Measurements from ENCODE around the gene JPH4. TPM values are rescaled to one million over a fixed set of nuclear protein-coding genes. Genes with fewer than 3 reads are reported as not detected.

The JPH4 gene
- total RNA-seq, 1 donor from 2014 or later = 1.1 TPM

DNA sequence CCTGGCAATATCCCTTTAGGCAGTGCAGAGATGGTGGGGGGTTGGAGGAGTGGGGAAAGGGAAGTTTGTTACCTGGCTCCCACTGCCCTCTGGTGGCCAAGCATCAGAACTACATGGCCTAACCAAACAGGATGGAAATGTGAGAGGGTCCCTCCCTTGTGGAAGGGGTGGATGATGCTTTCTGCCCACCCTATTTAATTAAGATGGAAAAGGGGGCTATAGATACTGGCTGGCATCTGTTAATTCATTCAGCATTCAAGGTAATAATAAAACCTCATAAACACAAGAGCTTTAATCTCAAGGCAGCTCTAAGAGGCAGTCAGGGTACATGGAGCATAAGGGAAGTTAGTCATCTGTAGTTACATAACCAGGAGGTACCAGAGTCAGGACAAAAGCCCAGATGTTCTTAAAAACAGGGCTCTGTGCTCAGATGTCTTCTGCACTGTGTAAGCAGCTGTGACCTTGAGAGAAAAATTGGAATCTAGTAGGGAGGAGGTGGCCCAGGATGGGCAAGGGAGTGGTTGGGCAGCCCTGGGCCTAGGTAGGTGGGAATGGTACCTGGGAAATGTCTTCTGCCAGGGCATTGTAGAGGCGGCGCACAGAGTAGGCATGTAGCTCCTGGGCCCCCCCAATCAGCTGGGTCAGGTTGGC is 15.6 kb downstream of the JPH4 start:
- DNase-seq = peak; percentile 77

DNA sequence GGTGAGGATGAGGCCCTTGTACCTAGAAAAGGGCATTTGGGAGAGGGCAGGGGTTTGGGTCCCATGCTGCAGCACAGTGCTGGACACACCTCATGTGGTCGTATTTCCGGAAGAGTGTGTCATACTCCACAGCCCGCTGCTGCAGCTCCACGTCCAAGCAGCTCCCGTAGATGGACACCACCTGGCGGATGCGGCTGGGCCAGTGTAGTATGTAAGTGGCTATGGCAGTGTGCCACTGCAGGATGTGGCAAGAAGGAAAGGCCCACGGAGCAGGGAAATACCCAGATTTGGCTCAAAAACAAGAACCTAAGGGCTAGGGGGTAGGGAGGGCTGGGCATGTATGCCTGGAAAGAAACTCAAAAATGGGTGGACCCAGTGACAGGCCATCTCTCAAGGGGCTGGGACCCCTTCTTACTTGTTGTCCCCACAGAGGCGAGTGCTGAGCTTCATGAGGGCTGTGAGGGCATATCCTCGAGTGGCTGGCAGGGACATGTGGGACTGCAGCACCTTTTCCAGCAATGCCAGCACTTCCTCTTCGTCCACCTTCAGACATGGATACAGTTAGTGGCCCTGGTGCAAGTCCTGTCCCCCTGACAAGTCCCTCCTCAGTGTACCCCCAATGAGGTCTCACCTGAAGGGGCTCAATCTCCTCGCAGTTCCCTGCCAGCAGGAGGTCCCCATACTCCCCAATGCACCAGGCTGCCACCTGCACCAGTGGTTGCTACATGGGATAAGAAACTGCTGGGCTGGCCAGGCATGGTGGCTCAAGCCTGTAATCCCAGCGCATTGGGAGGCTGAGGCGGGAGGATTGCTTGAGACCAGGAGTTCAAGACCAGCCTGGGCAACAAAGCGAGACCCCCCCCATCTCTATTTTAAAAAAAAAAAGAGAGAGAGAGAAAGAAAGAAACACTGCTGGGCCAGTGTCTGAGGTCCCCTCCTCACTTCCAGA is 16.4 kb downstream of the JPH4 start:
- no peak for DNase-seq

DNA sequence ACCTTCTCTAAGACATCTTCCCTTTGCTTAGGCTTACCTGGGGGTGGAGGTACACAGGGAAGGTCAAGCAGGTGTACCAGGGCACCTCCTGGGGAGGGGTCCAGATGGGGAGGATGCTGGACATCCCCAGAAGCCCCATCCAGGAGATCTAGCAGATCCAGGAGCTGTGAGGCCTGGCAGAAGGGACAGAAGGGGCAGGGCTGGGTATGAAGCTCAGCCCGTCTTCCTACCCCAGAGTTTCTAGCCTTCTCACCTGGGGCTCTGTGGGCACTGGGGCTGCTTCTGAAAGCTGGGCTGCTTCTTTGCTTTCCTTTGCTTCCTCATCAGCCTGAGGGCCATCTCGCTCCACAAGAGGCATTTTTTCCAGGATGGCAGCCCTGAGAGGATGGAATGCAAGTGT is 17.3 kb downstream of the JPH4 start:
- no peak for DNase-seq

DNA sequence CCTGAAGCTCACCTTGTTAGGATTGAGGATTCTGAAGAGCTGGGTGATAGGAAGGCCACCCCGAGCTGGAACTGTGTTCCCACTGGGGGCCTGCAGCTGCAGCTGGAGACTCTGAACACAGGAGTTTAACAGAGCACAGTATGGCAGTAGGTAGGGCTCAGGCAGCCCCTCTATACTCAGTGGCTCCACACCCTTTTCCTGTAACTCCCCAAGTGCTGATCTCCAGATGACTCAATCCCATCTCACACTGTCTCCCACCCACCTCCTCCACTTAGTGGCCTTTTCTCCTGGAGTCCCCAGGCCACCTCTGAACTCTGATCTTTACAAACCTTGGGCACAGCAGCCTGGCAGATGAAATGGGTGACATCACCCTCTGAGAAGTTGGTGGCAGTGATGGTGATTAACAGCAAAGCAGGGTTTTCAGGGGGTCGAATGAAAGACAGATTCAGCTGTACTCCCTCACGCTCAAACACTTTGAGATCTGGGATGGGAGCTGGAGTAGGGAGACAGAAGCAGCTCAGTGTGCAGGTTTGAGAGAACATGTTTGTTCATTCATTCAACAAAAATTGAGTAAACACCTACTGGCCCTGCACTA is 18.6 kb downstream of the JPH4 start:
- no peak for DNase-seq

DNA sequence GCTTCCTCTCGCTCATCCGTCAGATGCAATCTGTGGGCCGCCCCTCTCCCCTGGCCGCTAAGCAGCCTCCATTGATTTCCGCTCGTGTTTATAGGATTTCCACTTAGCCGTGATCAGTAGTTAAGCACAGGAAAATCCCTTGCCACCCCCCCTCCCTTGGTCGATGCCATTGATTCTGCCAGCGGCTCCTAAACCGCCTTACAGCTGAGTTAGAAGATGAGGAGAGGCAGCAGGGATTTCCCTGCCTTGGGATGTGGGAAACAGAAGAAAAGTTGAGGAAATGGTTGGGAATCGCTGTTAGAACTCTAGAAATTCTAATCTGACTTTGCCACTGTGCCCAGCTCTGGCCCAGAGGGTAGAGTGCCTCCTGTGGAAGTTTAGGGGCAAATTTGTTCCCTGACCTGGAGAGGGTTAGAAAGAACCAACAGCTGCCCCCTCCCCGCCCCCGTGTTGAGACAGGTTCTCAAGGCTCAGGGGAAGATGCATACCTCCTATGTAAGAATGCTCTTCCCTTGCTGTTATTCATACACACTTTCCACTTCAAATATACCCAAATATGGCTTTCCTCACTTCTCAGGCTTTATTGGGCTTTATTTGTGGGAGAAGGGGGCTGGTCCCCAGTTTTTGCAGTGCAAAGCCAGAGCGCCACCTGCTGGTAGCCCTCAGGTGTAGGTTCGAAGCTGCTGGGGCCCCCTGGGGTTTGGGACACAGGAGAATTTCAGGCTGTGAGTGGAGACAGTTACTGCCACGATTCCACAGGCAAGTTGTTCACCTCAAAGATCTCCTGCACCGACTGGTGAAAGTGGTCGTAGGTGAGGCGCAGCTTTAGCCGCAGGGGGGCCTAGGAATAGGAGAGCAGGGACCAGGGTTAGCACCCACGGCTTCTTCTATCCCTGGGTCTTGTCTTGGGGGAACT is 19.3 kb downstream of the JPH4 start:
- peak; percentile 55 for DNase-seq

DNA sequence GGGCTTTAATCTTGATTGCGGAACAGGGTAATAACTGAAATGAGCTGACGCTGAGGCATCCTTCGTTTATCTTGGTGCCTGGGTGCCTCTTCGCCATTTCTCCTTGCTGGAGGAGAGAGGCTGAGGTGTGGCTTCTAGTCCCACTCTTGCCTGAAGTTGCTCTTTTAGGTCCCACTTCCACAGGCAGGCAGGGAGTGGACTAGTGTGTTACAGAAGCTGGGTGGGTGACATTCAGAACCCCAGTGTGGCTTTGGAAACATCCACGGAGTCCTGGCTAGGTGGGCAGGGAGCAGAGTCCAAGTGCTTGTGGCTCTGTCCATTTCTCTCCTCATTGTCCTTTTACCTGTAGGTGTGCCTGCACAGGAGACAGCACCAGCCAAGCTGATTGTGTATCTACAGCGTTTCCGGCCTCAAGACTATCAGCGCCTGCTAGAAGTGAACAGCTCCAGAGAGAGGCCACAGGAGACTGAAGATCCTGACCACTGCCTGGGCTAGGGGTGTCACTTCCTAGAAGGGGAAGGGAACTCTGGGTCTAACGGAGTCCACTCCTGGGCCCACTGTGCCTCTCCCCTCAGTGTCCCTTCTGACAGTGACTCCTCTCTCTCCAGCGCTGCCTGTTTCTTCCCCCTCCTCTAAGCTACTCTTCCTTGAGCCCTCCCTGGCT is 20.1 kb downstream of the JPH4 start:
- DNase-seq = no peak

DNA sequence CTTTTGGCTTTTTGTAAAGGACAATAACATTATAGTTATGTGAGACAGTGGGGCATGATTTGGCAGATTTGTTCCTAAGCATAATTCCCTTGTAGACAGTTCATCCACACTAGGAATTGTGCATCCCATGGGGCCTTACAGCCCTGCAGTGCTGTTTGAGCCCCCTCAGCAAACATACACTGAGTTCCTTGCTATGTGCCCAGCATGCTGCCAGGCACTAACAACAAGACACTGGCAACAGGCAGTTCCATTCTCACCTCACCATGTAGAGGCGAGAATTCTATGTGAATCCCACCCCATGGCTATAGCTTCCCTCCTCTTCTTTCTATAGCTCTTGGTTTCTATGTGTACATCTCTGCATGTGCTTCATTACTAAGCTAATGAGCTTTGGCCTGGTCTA is 20.6 kb downstream of the JPH4 start:
- no peak for DNase-seq

DNA sequence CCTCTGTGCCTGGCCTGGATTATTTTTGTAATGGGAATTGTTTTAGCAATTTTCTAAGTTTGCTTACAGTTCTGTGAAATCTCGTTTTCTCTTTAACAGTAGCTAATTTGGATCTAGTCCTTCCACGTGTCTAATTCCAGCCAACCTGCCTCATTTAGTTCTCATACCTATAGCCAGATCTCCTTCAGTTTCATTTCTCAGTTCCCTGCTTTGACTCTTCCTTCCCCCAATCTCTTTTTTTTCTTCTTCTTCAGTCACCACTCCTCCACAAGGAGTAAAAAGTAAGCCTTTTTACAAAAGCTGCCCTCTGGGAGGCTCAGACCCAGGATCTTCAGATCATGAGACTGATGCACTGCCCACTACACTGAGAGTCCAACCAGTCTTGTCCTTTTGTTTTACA is 21.1 kb downstream of the JPH4 start:
- DNase-seq = no peak

DNA sequence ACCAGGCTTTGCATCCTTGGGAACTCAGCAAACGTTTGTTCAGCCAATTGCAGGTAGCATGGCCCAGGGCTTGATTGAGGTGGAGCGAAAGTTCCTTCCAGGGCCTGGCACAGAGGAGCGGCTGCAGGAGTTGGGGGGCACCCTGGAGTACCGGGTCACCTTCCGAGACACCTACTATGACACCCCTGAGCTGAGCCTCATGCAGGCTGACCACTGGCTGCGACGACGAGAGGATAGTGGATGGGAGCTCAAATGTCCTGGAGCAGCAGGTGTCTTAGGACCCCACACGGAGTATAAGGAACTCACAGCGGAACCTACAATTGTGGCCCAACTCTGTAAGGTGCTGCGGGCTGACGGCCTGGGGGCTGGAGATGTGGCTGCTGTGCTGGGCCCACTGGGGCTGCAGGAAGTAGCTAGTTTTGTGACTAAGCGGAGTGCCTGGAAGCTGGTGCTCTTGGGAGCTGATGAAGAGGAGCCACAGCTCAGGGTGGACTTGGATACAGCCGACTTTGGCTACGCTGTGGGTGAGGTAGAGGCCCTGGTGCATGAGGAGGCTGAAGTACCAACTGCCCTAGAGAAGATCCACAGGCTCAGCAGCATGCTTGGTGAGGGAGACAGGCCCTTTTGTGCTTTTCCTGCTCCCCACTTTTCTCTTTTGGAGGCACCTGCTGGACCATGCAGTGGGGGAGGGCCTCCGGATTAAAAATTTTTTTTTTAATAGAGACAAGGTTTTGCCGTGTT is 21.7 kb downstream of the JPH4 start:
- DNase-seq = no peak

DNA sequence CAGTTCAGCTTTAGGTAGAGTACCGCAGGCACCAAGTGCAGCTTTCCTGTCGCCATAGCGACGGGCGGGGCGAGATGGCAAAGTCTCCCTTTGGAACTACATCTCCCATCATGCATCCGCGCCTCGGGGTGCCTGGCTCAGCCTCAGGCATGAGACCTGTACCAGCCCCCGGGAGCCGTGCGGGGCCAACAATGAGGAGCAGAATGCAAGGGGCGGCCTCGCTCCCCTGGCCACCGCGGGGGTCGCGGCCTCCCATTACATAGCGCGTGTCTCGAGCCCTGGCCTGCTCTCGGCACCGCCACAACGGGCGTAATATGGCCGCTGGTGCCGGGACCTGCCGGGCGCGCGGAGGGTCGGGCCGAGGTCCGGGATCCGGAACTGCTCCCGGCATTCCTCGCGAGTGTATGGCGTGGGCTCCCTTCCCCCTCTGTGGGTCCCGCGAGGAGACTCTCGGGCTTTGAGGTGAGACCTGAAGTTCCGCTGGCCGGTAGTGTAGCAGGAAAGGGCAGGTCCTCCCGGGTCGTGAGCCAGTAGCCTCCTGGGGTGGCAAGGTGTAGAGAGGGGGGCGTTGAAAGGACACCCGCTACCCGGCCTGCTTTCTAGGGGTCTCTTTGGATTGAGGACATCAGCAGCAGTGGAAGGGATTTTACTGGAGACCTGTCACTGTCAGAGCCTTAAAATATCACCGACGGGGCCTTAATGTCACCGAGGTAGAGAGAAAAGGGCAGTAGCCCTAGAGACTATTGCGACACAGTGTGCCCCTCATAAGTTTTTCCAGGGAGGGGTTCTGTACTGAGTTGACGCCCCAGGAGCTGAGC is 22.5 kb downstream of the JPH4 start, which contains the start of gene THTPA:
Gene THTPA (plus strand): TSS at position 390 of the 818 bp plus-strand sequence. CDS start 487 bp downstream, outside the sequence.
- peak; percentile 96 for DNase-seq

DNA sequence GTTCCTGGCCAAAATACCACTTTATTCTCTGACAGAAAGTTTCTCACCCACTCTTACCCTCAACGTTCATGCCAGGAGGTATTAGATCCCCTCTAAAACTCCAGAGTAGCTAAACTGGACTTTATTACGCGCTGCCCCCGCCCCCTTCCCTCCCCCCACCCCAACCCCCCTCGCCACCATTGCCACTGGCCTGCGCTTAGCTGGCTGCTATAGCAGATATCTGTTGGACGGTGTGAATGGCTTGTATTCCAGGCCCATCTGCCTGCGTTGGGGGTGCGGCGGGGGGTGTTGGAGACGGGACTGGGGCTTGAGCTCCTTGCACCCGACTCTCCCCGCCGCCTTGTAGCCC is 23.1 kb downstream of the JPH4 start:
- DNase-seq = no peak

DNA sequence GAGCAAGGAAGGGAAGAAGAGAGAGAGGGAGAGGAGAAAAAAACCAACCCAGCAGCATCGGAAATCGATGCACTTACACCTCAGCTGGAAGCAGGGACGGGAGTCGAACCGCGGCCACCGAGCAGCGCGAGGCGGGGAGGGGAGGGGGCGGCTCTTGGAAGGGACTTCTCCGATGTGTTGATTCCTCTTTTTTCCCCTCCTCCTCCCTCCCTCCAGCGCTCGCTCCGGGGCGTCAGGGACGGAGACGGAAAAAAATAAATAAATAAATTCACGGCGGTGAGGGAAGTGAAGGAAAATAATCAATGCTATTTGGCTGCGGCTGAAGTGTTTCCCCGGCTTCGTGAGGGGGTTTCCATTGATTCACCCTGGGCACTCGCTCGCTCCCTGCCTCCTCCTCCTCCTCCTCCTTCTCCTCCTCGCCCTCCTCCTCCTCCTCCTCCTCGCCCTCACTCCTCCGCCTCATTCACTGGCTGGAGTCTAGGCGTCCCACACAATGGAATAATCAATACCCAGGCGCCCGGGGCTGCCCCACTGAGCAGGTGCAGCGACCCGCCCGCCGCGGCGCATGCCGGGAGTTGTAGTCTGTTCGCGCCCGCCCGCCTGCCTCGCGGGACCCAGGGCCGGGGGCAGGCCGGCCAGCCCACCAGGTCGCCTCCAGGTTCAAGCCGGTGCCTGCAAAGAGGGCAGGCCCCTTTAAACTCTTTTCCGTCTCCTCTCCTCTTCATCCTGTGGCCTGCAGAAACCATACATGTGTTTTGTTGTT is 27.1 kb downstream of the JPH4 start, which contains the start of gene ZFHX2:
Gene ZFHX2 (minus strand): TSS at position 500 of the 763 bp plus-strand sequence. CDS start 16,440 bp downstream, outside the sequence.
- DNase-seq = peak; percentile 79

DNA sequence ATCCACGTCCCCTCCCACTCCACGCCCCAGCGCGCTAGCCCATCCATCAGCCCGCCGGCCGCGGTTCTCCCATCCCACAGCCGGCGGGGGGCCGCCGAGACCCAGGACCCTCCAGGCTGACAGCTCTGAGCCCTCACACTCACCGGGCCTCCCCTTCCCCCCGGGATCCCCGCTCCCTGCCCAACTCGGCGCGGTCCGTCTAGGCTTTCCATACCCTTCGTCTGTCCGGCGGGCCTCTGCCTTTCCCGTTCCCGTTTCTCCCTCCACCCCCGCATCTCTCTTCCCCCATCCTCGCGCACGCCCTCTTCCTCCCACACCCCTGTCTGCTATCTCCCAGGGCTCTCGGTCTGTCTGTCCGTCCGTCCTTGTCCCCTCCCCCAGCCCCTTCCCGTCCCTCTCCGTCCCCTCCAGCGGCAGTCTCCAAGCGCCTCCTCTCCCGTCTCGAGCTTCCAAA is 27.8 kb downstream of the JPH4 start:
- DNase-seq = no peak

DNA sequence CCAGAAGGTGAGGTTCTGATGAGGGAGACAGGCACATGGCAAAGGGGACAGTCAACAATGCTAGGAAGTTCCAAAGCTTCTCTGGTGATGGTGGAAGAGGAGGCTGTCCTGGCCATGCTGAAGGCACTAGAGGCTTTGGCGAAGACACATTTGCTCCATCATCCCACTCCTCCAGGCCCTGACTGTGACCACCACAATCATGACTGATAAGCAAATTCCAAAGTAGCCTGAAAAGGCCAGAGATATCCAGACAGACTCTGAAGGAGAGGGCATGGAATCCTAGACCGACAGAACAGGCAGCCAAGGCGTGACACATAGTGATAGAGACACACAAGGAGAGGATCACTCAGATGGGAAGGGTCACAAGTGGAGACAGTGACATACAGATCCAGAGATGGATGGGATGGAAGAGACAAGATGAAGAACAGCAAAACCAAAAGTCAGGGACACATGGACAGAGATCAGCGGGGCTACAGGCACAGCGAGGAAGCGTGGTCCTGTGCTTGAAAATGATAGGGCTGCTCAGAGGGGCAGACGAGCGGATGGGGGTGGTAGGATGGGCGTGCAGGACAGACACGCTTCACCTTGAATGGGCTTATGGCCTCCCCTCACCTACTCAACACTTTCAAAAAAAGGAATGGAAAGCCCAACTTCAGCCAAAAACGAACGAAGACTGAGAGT is 28.3 kb downstream of the JPH4 start:
- no peak for DNase-seq

DNA sequence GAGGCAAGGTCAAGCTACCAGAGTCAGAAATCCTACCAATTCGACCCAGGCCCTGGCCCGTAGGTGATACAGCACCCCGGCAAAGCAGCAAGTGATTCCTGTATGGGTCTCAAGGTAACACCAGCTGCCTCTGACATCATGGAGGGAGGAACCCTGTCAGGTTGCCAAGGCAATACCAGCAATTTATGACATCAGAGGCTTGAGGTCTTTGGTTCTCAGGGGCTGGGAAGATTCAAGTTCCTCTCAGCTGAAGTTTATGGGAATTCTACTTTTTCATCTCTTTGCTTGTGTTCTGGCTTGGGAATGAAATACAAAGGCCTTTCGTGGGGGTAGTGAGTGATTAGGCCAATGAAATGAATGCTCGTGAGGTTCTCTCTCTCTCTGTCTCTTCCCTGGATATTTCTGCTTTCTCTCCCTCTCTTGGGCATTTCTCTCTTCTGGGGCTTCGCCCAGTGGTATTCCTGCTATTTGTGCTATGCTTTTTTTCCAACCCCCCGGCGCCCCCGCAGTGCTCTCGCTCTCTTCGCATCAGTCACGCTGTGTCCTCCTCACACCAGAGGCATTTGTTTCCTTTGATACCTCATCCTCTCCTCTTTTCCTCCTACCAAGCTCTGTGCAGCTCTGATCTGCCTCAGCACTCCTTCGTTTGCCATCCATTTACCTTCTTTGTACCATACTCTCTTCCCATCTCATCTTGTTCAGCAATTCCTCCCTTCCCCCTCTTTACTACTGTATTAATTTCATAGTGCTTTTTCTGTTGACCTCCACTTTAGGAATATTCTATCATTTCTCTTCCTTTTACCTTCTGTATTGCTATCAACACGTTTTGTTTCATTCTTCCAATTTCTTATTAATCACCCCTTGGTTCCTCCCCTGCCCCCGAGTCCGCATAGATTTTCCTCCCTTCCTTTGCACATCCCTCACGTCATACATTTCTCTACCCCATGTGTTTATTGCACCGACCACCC is 30.0 kb downstream of the JPH4 start:
- no peak for DNase-seq

DNA sequence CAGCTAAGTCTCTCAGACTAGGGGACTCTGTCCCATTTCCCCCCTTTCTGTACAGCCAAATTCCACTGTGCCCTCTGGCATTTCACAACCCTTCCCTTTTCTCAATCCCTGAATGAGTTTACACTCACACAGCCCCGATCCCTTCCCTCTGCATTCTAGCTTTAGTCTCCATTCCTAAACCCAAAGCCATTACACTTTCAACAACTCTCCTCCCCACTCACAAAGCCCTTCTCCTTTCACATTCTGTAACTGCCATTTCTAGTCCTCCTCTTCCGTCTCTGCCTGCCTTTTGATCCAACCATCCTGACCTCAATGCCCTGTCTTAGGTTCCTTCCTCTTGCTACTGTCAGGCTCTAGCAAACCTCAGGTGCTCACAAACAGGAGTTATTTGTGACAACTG is 30.7 kb downstream of the JPH4 start:
- DNase-seq = no peak

DNA sequence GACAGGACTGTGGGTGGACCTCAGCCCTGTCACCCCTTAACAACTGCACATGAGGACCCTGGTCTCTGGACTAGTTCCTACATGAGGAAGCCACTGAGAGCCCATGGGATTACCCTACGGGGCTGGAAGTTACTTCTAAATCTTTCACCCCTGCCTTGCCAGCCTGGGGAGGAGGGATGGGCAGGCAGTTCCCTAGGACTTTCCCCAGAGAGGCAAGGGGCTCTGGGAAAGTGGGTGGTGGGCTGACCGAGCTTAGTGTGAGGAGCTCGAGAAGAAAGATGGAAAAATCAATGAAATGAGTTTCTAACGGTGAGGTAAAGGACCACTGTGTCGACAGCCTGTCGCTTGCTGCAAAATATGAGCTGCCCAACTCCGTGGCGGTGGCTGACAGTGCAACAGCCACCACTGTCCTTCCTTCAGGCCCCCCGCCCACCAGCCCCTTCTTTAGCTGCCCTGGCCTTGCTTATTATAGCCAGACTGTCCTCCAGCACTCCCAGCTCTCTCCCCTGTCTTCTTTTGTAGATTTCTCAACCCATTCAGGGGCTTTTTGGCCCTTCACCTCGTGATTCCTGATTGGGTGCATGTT is 32.0 kb downstream of the JPH4 start:
- DNase-seq = no peak

All from tongue (tissue), 2 donors.